OCI-LY1 (cell line): ENCODE data around the gene MAGI1.

Source experiments
- CTCF ChIP-seq: fragments of 200-600 bp; sonication (generic), shearing (Covaris generic); IDR thresholded peaks from 2 replicates; pipeline ENCODE4 v1.5.1; 2017; ENCODE audit warnings: mild to moderate bottlenecking, antibody characterized with exemption, low read length, moderate library complexity, mixed read lengths
- EZH2 ChIP-seq: fragments of 200-600 bp; sonication (generic), shearing (Covaris generic); IDR thresholded peaks from 2 replicates; pipeline ENCODE4 v1.8.0; 2017; ENCODE audit warnings: borderline replicate concordance, mixed run types, mild to moderate bottlenecking, antibody characterized with exemption, low read length, moderate library complexity, mixed read lengths

GRCh38 chr3:65638301-65638700, 400.4 kb downstream of the MAGI1 start:
- TF ChIP-seq CTCF: no peak
- no peak for TF ChIP-seq EZH2
